Ectodermal cell (in vitro differentiated cells): ENCODE data around the gene SCYGR1. TPM values are rescaled to one million over a fixed set of nuclear protein-coding genes. Genes with fewer than 3 reads are reported as not detected.
"Not testable (repeated sequence)": the region's sequence is repeated elsewhere in the genome, so short reads cannot be mapped to it uniquely, and the experiment has no call there.

Experiments used
- H3K27ac ChIP-seq: 2 replicates; pipeline ENCODE4 v1.7.0; 2013; ENCODE audit warnings: mild to moderate bottlenecking, low read depth, low read length; ENCODE audit not compliant: insufficient read depth, poor library complexity, severe bottlenecking
- H3K27me3 ChIP-seq: 2 replicates; pipeline ENCODE4 v1.7.0; 2013; ENCODE audit warnings: mild to moderate bottlenecking, low read length; ENCODE audit not compliant: insufficient read depth, control insufficient read depth, poor library complexity, severe bottlenecking
- H3K36me3 ChIP-seq: one replicate; pipeline ENCODE4 v1.7.0; 2013; ENCODE audit warnings: low read length; ENCODE audit not compliant: control insufficient read depth, insufficient read depth
- H3K4me1 ChIP-seq: one replicate; pipeline ENCODE4 v1.7.0; 2013; ENCODE audit warnings: low read length; ENCODE audit not compliant: control insufficient read depth, insufficient read depth
- H3K4me3 ChIP-seq: 2 replicates; pipeline ENCODE4 v1.7.0; 2013; ENCODE audit warnings: low read depth, low read length, control low read depth; ENCODE audit not compliant: insufficient read depth
- H3K9me3 ChIP-seq: 2 replicates; pipeline ENCODE4 v1.7.0; 2013; ENCODE audit warnings: mild to moderate bottlenecking, low read length, moderate library complexity; ENCODE audit not compliant: control insufficient read depth
- WGBS, 2 experiments: methylation state at CpG; one replicate each; pipeline ENCODE4 v1.1.7; 2013; ENCODE audit warnings: missing lambda C conversion rate in 2 of 2; 5-methylcytosine and 5-hydroxymethylcytosine counted together
- polyA plus RNA-seq, 4 experiments: library from polyadenylated mRNA; stranded (reverse); fragments of 50-300 nt; gene quantifications; one replicate each; pipeline ENCODE4 v1.2.3, GENCODE V29; 2013

The SCYGR1 gene
- not detected for polyA plus RNA-seq (2013, experiment 1 of 4)
- polyA plus RNA-seq (2013, experiment 2 of 4) = not detected
- not detected for polyA plus RNA-seq (2013, experiment 3 of 4)
- polyA plus RNA-seq (2013, experiment 4 of 4) = not detected

GRCh38 chr2:227387583-227387982, at the start of gene SCYGR1:
SCYGR1 (minus strand) TSS chr2:227387949; CDS start chr2:227387949, 0 bp downstream.
- WGBS, 2 experiments = 96 to 100% methylated on average over 5 to 7 of the region's 7 CpGs
- not testable (repeated sequence) for H3K27ac ChIP-seq, H3K27me3 ChIP-seq, H3K4me1 ChIP-seq, H3K36me3 ChIP-seq, H3K4me3 ChIP-seq, H3K9me3 ChIP-seq

- Histone ChIP-seq H3K9me3 (peaks cover 3% of the 10 kb centered on the region), H3K27me3 (no peaks in the 10 kb centered on the region), H3K27ac (no peak overlapping the region), H3K4me3 (no peak overlapping the region), H3K4me1 (no peaks in the 10 kb centered on the region), H3K36me3 (no peaks in the 10 kb centered on the region)
- 85 to 94% methylated on average over 5 to 6 of the region's 7 CpGs for WGBS, 2 experiments
Observed at GRCh38 chr2:227436436-227437174, 48.9 kb upstream of the SCYGR1 start.

- Histone ChIP-seq H3K27me3 (no peaks in the 10 kb centered on the region), H3K4me1 (no peaks in the 10 kb centered on the region), H3K27ac (no peak overlapping the region), H3K36me3 (no peaks in the 10 kb centered on the region), H3K4me3 (no peak overlapping the region), H3K9me3 (peaks cover 3% of the 10 kb centered on the region)
- 89 to 99% methylated on average over 2 of the region's 2 CpGs for WGBS, 2 experiments
Observed at GRCh38 chr2:227433171-227433570, 45.4 kb upstream of the SCYGR1 start.

GRCh38 chr2:227430639-227431038, 42.9 kb upstream of the SCYGR1 start:
- Histone ChIP-seq H3K4me1 (no peaks in the 10 kb centered on the region), H3K36me3 (no peaks in the 10 kb centered on the region), H3K27ac (no peak overlapping the region), H3K27me3 (no peaks in the 10 kb centered on the region), H3K4me3 (no peak overlapping the region), H3K9me3 (peaks cover 3% of the 10 kb centered on the region)
- WGBS, 2 experiments = 96 to 100% methylated on average over 2 to 3 of the region's 3 CpGs

- WGBS, 2 experiments = 95% methylated on average over 8 of the region's 8 CpGs
- no peaks in the 10 kb centered on the region for H3K36me3 ChIP-seq
- H3K27ac ChIP-seq = no peak overlapping the region
- H3K27me3 ChIP-seq = no peaks in the 10 kb centered on the region
- no peak overlapping the region for H3K4me3 ChIP-seq
- H3K4me1 ChIP-seq = no peaks in the 10 kb centered on the region
- H3K9me3 ChIP-seq = peaks cover 3% of the 10 kb centered on the region
Observed at GRCh38 chr2:227428731-227429285, 41.1 kb upstream of the SCYGR1 start.

- Histone ChIP-seq H3K36me3 (no peaks in the 10 kb centered on the region), H3K27me3 (no peaks in the 10 kb centered on the region), H3K9me3 (no peaks in the 10 kb centered on the region), H3K4me1 (no peaks in the 10 kb centered on the region), H3K27ac (no peak overlapping the region), H3K4me3 (no peak overlapping the region)
- 79 to 81% methylated on average over 10 of the region's 10 CpGs for WGBS, 2 experiments
Observed at GRCh38 chr2:227423656-227424499, 36.1 kb upstream of the SCYGR1 start.

GRCh38 chr2:227420087-227421052, 32.6 kb upstream of the SCYGR1 start:
- Histone ChIP-seq H3K4me1 (no peaks in the 10 kb centered on the region), H3K4me3 (no peak overlapping the region)
- 92% methylated on average over 15 of the region's 15 CpGs for WGBS, 2 experiments

GRCh38 chr2:227416701-227417100, 29.0 kb upstream of the SCYGR1 start:
- H3K36me3 ChIP-seq = no peaks in the 10 kb centered on the region
- no peak overlapping the region for H3K27ac ChIP-seq
- no peaks in the 10 kb centered on the region for H3K27me3 ChIP-seq
- no peak overlapping the region for H3K4me3 ChIP-seq
- H3K4me1 ChIP-seq = no peaks in the 10 kb centered on the region
- H3K9me3 ChIP-seq = no peaks in the 10 kb centered on the region
- 93 to 94% methylated on average over 4 of the region's 4 CpGs for WGBS, 2 experiments

More at GRCh38 chr2:227420087-227421052, 32.6 kb upstream of the SCYGR1 start:
- Histone ChIP-seq H3K9me3 (no peaks in the 10 kb centered on the region), H3K27me3 (no peaks in the 10 kb centered on the region), H3K36me3 (no peaks in the 10 kb centered on the region), H3K27ac (no peak overlapping the region)

GRCh38 chr2:227415538-227416424, 28.0 kb upstream of the SCYGR1 start:
- H3K4me3 ChIP-seq = no peak overlapping the region
- H3K27ac ChIP-seq = no peak overlapping the region
- H3K9me3 ChIP-seq = no peaks in the 10 kb centered on the region
- 91 to 92% methylated on average over 8 of the region's 10 CpGs for WGBS, 2 experiments
- H3K27me3 ChIP-seq = no peaks in the 10 kb centered on the region
- no peaks in the 10 kb centered on the region for H3K4me1 ChIP-seq
- no peaks in the 10 kb centered on the region for H3K36me3 ChIP-seq
